H9 (cell line): ENCODE measurements around the gene IL36B. TPM values are rescaled to one million over a fixed set of nuclear protein-coding genes. Genes with fewer than 3 reads are reported as not detected.

ENCODE experiments used
- DNase-seq: peaks from one replicate; pipeline ENCODE4 v3.0.0-alpha.2; 2017
- H2AFZ ChIP-seq: one replicate; pipeline ENCODE4 v1.6.1; 2013; ENCODE audit warnings: mild to moderate bottlenecking, low read length, control low read depth, moderate library complexity
- H2AK5ac ChIP-seq: 2 replicates; pipeline ENCODE4 v1.6.1; 2013; ENCODE audit warnings: low read length, control low read depth, mixed read lengths; ENCODE audit not compliant: insufficient read length
- H2BK120ac ChIP-seq: one replicate; pipeline ENCODE4 v1.6.1; 2013; ENCODE audit warnings: low read depth, mild to moderate bottlenecking, low read length, control low read depth, inconsistent platforms; ENCODE audit not compliant: poor library complexity, severe bottlenecking
- H2BK12ac ChIP-seq: 2 replicates; pipeline ENCODE4 v1.6.1; 2013; ENCODE audit warnings: low read length, control low read depth, mixed read lengths, low read depth; ENCODE audit not compliant: insufficient read length
- H2BK15ac ChIP-seq: 2 replicates; pipeline ENCODE4 v1.6.1; 2013; ENCODE audit warnings: low read depth, low read length, control low read depth
- H2BK20ac ChIP-seq: one replicate; pipeline ENCODE4 v1.6.1; 2013; ENCODE audit warnings: low read depth, mild to moderate bottlenecking, low read length, control low read depth, inconsistent platforms; ENCODE audit not compliant: poor library complexity, severe bottlenecking
- H2BK5ac ChIP-seq: 2 replicates; pipeline ENCODE4 v1.6.1; 2013; ENCODE audit warnings: low read length, control low read depth, mixed read lengths; ENCODE audit not compliant: insufficient read length
- H3K14ac ChIP-seq: 2 replicates; pipeline ENCODE4 v1.6.1; 2013; ENCODE audit warnings: low read length, control low read depth; ENCODE audit not compliant: insufficient read depth
- H3K18ac ChIP-seq: 2 replicates; pipeline ENCODE4 v1.6.1; 2013; ENCODE audit warnings: low read depth, mild to moderate bottlenecking, mixed read lengths, low read length, control low read depth; ENCODE audit not compliant: insufficient read length
- H3K23ac ChIP-seq: 2 replicates; pipeline ENCODE4 v1.6.1; 2013; ENCODE audit warnings: low read length, control low read depth, mixed read lengths, low read depth; ENCODE audit not compliant: insufficient read length
- H3K23me2 ChIP-seq: 2 replicates; pipeline ENCODE4 v1.6.1; 2013; ENCODE audit warnings: low read depth, mild to moderate bottlenecking, mixed read lengths, low read length, control low read depth; ENCODE audit not compliant: insufficient read length, poor library complexity, severe bottlenecking
- H3K27ac ChIP-seq: 2 replicates; pipeline ENCODE4 v1.5.1; 2013; ENCODE audit warnings: low read length, control low read depth, mixed read lengths, low read depth; ENCODE audit not compliant: insufficient read length
- H3K27me3 ChIP-seq: 2 replicates; pipeline ENCODE4 v1.6.1; 2013; ENCODE audit warnings: low read length, control low read depth, inconsistent platforms; ENCODE audit not compliant: insufficient read depth
- H3K4ac ChIP-seq: 2 replicates; pipeline ENCODE4 v1.6.1; 2013; ENCODE audit warnings: low read depth, mild to moderate bottlenecking, control low read depth, inconsistent platforms, low read length, moderate library complexity
- H3K4me1 ChIP-seq: 2 replicates; pipeline ENCODE4 v1.6.1; 2013; ENCODE audit warnings: low read length, control low read depth, inconsistent platforms; ENCODE audit not compliant: insufficient read depth
- H3K4me2 ChIP-seq: 2 replicates; pipeline ENCODE4 v1.6.1; 2013; ENCODE audit warnings: low read length, control low read depth, mixed read lengths; ENCODE audit not compliant: insufficient read length, insufficient read depth
- H3K56ac ChIP-seq: 2 replicates; pipeline ENCODE4 v1.6.1; 2013; ENCODE audit warnings: low read depth, mild to moderate bottlenecking, mixed read lengths, low read length, control low read depth; ENCODE audit not compliant: insufficient read length
- H3K79me1 ChIP-seq: 2 replicates; pipeline ENCODE4 v1.6.1; 2013; ENCODE audit warnings: low read depth, mild to moderate bottlenecking, moderate library complexity, low read length, control low read depth, inconsistent platforms; ENCODE audit not compliant: insufficient read depth, poor library complexity, severe bottlenecking
- H3K79me2 ChIP-seq: 2 replicates; pipeline ENCODE4 v1.6.1; 2013; ENCODE audit warnings: low read length, control low read depth, inconsistent platforms; ENCODE audit not compliant: insufficient read depth
- H3K9ac ChIP-seq: 2 replicates; pipeline ENCODE4 v1.6.1; 2013; ENCODE audit warnings: low read length, control low read depth, mixed read lengths; ENCODE audit not compliant: insufficient read length; ENCODE audit errors: extremely low read depth
- H3K9me3 ChIP-seq: one replicate; pipeline ENCODE4 v1.6.1; 2013; ENCODE audit warnings: low read depth, low read length, inconsistent platforms; ENCODE audit not compliant: control insufficient read depth
- H3T11ph ChIP-seq: one replicate; pipeline ENCODE4 v1.6.1; 2013; ENCODE audit warnings: mild to moderate bottlenecking, low read length, control low read depth, inconsistent platforms
- H4K20me1 ChIP-seq: one replicate; pipeline ENCODE4 v1.6.1; 2013; ENCODE audit not compliant: control insufficient read depth, insufficient read length, insufficient read depth
- H4K5ac ChIP-seq: 2 replicates; pipeline ENCODE4 v1.6.1; 2013; ENCODE audit warnings: low read depth, mild to moderate bottlenecking, mixed read lengths, low read length, control low read depth; ENCODE audit not compliant: insufficient read length
- H4K8ac ChIP-seq: replicated peaks from 2 replicates; pipeline ENCODE4 v1.6.1; 2013; ENCODE audit warnings: low read length, control low read depth, mixed read lengths, low read depth; ENCODE audit not compliant: insufficient read length
- H4K91ac ChIP-seq: 2 replicates; pipeline ENCODE4 v1.6.1; 2013; ENCODE audit warnings: low read depth, mild to moderate bottlenecking, moderate library complexity, mixed read lengths, low read length, control low read depth; ENCODE audit not compliant: insufficient read length
- H3K27ac Mint-ChIP-seq, 3 experiments: 2 replicates in 2 of 3; 3 replicates in 1 of 3; pipeline ENCODE4 v1.8.0; 2020 to 2021; ENCODE audit warnings: mixed read lengths in 3 of 3, mild to moderate bottlenecking in 1 of 3, moderate library complexity in 1 of 3
- H3K27me3 Mint-ChIP-seq: 2 replicates; pipeline ENCODE4 v1.8.0; 2021; ENCODE audit warnings: low read depth, mild to moderate bottlenecking, moderate library complexity, mixed read lengths
- H3K36me3 Mint-ChIP-seq, 3 experiments: 2 replicates in 2 of 3; 3 replicates in 1 of 3; pipeline ENCODE4 v1.8.0; 2020 to 2021; ENCODE audit warnings: low read depth in 3 of 3, mixed read lengths in 3 of 3; ENCODE audit not compliant: insufficient read depth in 1 of 3
- H3K4me1 Mint-ChIP-seq, 2 experiments: 2 replicates each; pipeline ENCODE4 v1.8.0; 2020; ENCODE audit warnings: mixed read lengths in 2 of 2
- H3K4me3 Mint-ChIP-seq, 2 experiments: 2 replicates in 1 of 2; 3 replicates in 1 of 2; pipeline ENCODE4 v1.8.0; 2020 to 2021; ENCODE audit warnings: mild to moderate bottlenecking in 2 of 2, mixed read lengths in 2 of 2, moderate library complexity in 1 of 2
- H3K9me3 Mint-ChIP-seq, 2 experiments: 2 replicates in 1 of 2; 3 replicates in 1 of 2; pipeline ENCODE4 v1.8.0; 2020; ENCODE audit warnings: mild to moderate bottlenecking in 2 of 2, mixed read lengths in 2 of 2, moderate library complexity in 1 of 2
- CTCF ChIP-seq: fragments of 200-600 bp; sonication (generic); conservative IDR thresholded peaks from 3 replicates; pipeline ENCODE4 v1.8.0; 2021; ENCODE audit warnings: antibody characterized with exemption, mild to moderate bottlenecking
- WGBS: extraction: QIAGEN DNeasy Blood & Tissue Kit; methylation state at CpG from one replicate; pipeline ENCODE4 v1.1.7; 2013; ENCODE audit warnings: missing lambda C conversion rate, low lambda C conversion rate, mixed read lengths; ENCODE audit not compliant: insufficient read length; ENCODE audit errors: extremely low coverage; 5-methylcytosine and 5-hydroxymethylcytosine counted together
- total RNA-seq: library from RNA; stranded (reverse); gene quantifications from 2 replicates; pipeline ENCODE4 v1.2.1, GENCODE V29; 2021

Gene IL36B
- total RNA-seq, 1 experiment from 2014 or later: not detected

- Histone ChIP-seq H3K23me2 (no peaks in the 10 kb centered on the region), H3K14ac (no peak overlapping the region), H2BK12ac (no peak overlapping the region), H3K4me2 (no peak overlapping the region), H3K23ac (no peak overlapping the region), H3K79me1 (no peaks in the 10 kb centered on the region), H3K27me3 (peaks cover 2% of the 10 kb centered on the region; the same call in 1 of the 2 replicates), H3K18ac (no peak overlapping the region), H2BK120ac (no peak overlapping the region), H3K27ac (no peak overlapping the region), H2AFZ (no peak overlapping the region), H3K4me1 (no peaks in the 10 kb centered on the region), H2BK20ac (no peak overlapping the region), H4K8ac (no peak overlapping the region), H3K79me2 (no peaks in the 10 kb centered on the region), H4K20me1 (no peaks in the 10 kb centered on the region), H3T11ph (no peak overlapping the region), H4K91ac (no peak overlapping the region), H3K9me3 (peaks cover 13% of the 10 kb centered on the region), H3K9ac (no peak overlapping the region), H4K5ac (no peak overlapping the region), H3K56ac (no peak overlapping the region), H2AK5ac (no peak overlapping the region), H2BK15ac (no peak overlapping the region), H2BK5ac (no peak overlapping the region), H3K4ac (no peak overlapping the region)
- no CpG with 5 or more reads among the region's 2 CpGs for WGBS
- Mint-ChIP-seq H3K36me3 (peaks cover 0 to 8% (median 2%) of the 10 kb centered on the region in 3 experiments; a peak in 3 of 7 replicates), H3K27ac (no peak overlapping the region), H3K27me3 (peaks cover 65% of the 10 kb centered on the region), H3K9me3 (peaks cover 35 to 63% of the 10 kb centered on the region in 2 experiments), H3K4me1 (no peaks in the 10 kb centered on the region), H3K4me3 (no peak overlapping the region)
- no peak for DNase-seq
- no peak for TF ChIP-seq CTCF
These were observed 5.8 kb upstream of the IL36B start for GRCh38 chr2:113058411-113058994.
